ENCODE measurements around the gene KIF20B. TPM values are rescaled to one million over a fixed set of nuclear protein-coding genes. Genes with fewer than 3 reads are reported as not detected.

The KIF20B gene
- total RNA-seq, 3 donors from 2014 or later = 3.3 to 5.6 (median 3.7) TPM

GRCh38 chr10:89795840-89796239, 94.5 kb downstream of the KIF20B start:
- Histone ChIP-seq H3K36me3 (no peaks in the 10 kb centered on the region), H3K4me1 (no peaks in the 10 kb centered on the region), H3K27me3 (no peaks in the 10 kb centered on the region), H3K27ac (no peak overlapping the region), H3K9me3 (no peaks in the 10 kb centered on the region), H3K4me3 (no peak overlapping the region)
- intact Hi-C loops (cut with DNase I; ENCODE audit: low total_unique reads) = no loop called here
- DNase-seq (ENCODE audit: low spot score in 2 of 2) = no peak
- TF ChIP-seq CTCF (IDR thresholded peaks at IDR 0.05) (no peak), POLR2AphosphoS5 (IDR thresholded peaks at IDR 0.05) (no peak), POLR2A (IDR thresholded peaks at IDR 0.05) (no peak)

- intact Hi-C loops (cut with DNase I; ENCODE audit: low total_unique reads) = no loop called here
- DNase-seq (ENCODE audit: low spot score in 2 of 2) = no peak
Observed at GRCh38 chr10:89798092-89798491, 96.7 kb downstream of the KIF20B start.

GRCh38 chr10:89799573-89799972, 98.2 kb downstream of the KIF20B start:
- H3K27me3 ChIP-seq = no peaks in the 10 kb centered on the region
- no peaks in the 10 kb centered on the region for H3K36me3 ChIP-seq
- TF ChIP-seq POLR2A (IDR thresholded peaks at IDR 0.05) = no peak
- TF ChIP-seq CTCF (IDR thresholded peaks at IDR 0.05) = no peak
- TF ChIP-seq POLR2AphosphoS5 (IDR thresholded peaks at IDR 0.05) = no peak
- H3K4me3 ChIP-seq = no peak overlapping the region
- intact Hi-C loops (cut with DNase I; ENCODE audit: low total_unique reads) = no loop called here
- H3K27ac ChIP-seq = no peak overlapping the region
- no peaks in the 10 kb centered on the region for H3K4me1 ChIP-seq
- no peaks in the 10 kb centered on the region for H3K9me3 ChIP-seq
- DNase-seq (ENCODE audit: low spot score in 2 of 2) = no peak

More at GRCh38 chr10:89798092-89798491, 96.7 kb downstream of the KIF20B start:
- H3K9me3 ChIP-seq = no peaks in the 10 kb centered on the region
- H3K27ac ChIP-seq = no peak overlapping the region
- no peak for TF ChIP-seq POLR2AphosphoS5 (IDR thresholded peaks at IDR 0.05)
- no peak for TF ChIP-seq CTCF (IDR thresholded peaks at IDR 0.05)
- no peak for TF ChIP-seq POLR2A (IDR thresholded peaks at IDR 0.05)
- no peaks in the 10 kb centered on the region for H3K36me3 ChIP-seq
- H3K4me1 ChIP-seq = no peaks in the 10 kb centered on the region
- no peak overlapping the region for H3K4me3 ChIP-seq
- H3K27me3 ChIP-seq = no peaks in the 10 kb centered on the region

- no peak for DNase-seq (ENCODE audit: low spot score in 2 of 2)
- no peaks in the 10 kb centered on the region for H3K4me1 ChIP-seq
- intact Hi-C loops (cut with DNase I; ENCODE audit: low total_unique reads) = no loop called here
- no peaks in the 10 kb centered on the region for H3K9me3 ChIP-seq
- no peak overlapping the region for H3K27ac ChIP-seq
- TF ChIP-seq POLR2AphosphoS5 (IDR thresholded peaks at IDR 0.05) (no peak), CTCF (IDR thresholded peaks at IDR 0.05) (no peak), POLR2A (IDR thresholded peaks at IDR 0.05) (no peak)
- no peaks in the 10 kb centered on the region for H3K36me3 ChIP-seq
- H3K27me3 ChIP-seq = no peaks in the 10 kb centered on the region
- no peak overlapping the region for H3K4me3 ChIP-seq
Observed at GRCh38 chr10:89805599-89806013, 104.2 kb downstream of the KIF20B start.

GRCh38 chr10:89808842-89809241, 107.5 kb downstream of the KIF20B start:
- Histone ChIP-seq H3K9me3 (no peaks in the 10 kb centered on the region), H3K4me3 (no peak overlapping the region), H3K36me3 (no peaks in the 10 kb centered on the region), H3K27ac (no peak overlapping the region), H3K4me1 (no peaks in the 10 kb centered on the region), H3K27me3 (no peaks in the 10 kb centered on the region)
- no peak for TF ChIP-seq CTCF (IDR thresholded peaks at IDR 0.05)
- no peak for TF ChIP-seq POLR2AphosphoS5 (IDR thresholded peaks at IDR 0.05)
- TF ChIP-seq POLR2A (IDR thresholded peaks at IDR 0.05) = no peak
- intact Hi-C loops (cut with DNase I; ENCODE audit: low total_unique reads) = no loop called here
- DNase-seq (ENCODE audit: low spot score in 2 of 2) = no peak
